Natural killer cell (primary cell): ENCODE measurements around the gene TEFM. TPM values are rescaled to one million over a fixed set of nuclear protein-coding genes. Genes with fewer than 3 reads are reported as not detected.

Experiments
- ATAC-seq, 3 donors: fragments of 150-1000 bp in 2 of 3; fragments of 200-7000 bp in 1 of 3; cut with Tn5 transposase; 1 replicate in 1 of 3; 2 replicates in 2 of 3; pipeline ENCODE4 v1.10.0; 2021; ENCODE audit warnings: mild to moderate bottlenecking in 2 of 3, moderate library complexity in 2 of 3
- DNase-seq, 2 donors: peaks; one replicate each; pipeline versions ENCODE4 v3.0.0 to v3.0.0-alpha.2; 2013 to 2021; ENCODE audit warnings: mixed read lengths in 1 of 2
- H3K27ac ChIP-seq: one replicate; pipeline ENCODE4 v1.5.1; 2013; ENCODE audit warnings: mild to moderate bottlenecking, low read length
- H3K27me3 ChIP-seq: one replicate; pipeline ENCODE4 v1.6.1; 2013; ENCODE audit warnings: low read length; ENCODE audit not compliant: control insufficient read depth, insufficient read depth
- H3K36me3 ChIP-seq: one replicate; pipeline ENCODE4 v1.6.1; 2013; ENCODE audit warnings: low read length; ENCODE audit not compliant: control insufficient read depth, insufficient read depth
- H3K4me1 ChIP-seq: one replicate; pipeline ENCODE4 v1.6.1; 2013; ENCODE audit warnings: low read length; ENCODE audit not compliant: control insufficient read depth, insufficient read depth
- H3K4me3 ChIP-seq: one replicate; pipeline ENCODE4 v1.5.1; 2013; ENCODE audit warnings: low read length
- H3K9me3 ChIP-seq: one replicate; pipeline ENCODE4 v1.6.1; 2013; ENCODE audit warnings: low read length; ENCODE audit not compliant: control insufficient read depth, insufficient read depth
- H3K27ac Mint-ChIP-seq, 2 donors: one replicate each; pipeline ENCODE4 v1.8.0; 2022; ENCODE audit warnings: mild to moderate bottlenecking in 2 of 2, mixed read lengths in 2 of 2, moderate library complexity in 1 of 2
- H3K27me3 Mint-ChIP-seq, 2 donors: one replicate each; pipeline ENCODE4 v1.8.0; 2022; ENCODE audit warnings: low read depth in 2 of 2, mixed read lengths in 2 of 2
- H3K36me3 Mint-ChIP-seq: one replicate; pipeline ENCODE4 v1.8.0; 2022; ENCODE audit warnings: mixed read lengths
- H3K4me1 Mint-ChIP-seq, 2 donors: one replicate each; pipeline ENCODE4 v1.8.0; 2022; ENCODE audit warnings: mixed read lengths in 2 of 2
- H3K4me3 Mint-ChIP-seq: one replicate; pipeline ENCODE4 v1.8.0; 2022; ENCODE audit warnings: mild to moderate bottlenecking, moderate library complexity, mixed read lengths
- H3K9me3 Mint-ChIP-seq, 2 donors: one replicate each; pipeline ENCODE4 v1.8.0; 2022; ENCODE audit warnings: mixed read lengths in 2 of 2
- WGBS: methylation state at CpG from one replicate; pipeline ENCODE4 v1.1.7; 2013; ENCODE audit warnings: missing lambda C conversion rate; ENCODE audit not compliant: insufficient coverage; 5-methylcytosine and 5-hydroxymethylcytosine counted together
- intact Hi-C: fragments of 100-400 bp; cut with micrococcal nuclease; formaldehyde crosslinking; loops from one replicate; pipeline ENCODE4 v1.14.2; 2022
- total RNA-seq, 4 donors: library from RNA; stranded (reverse); fragments of 120-200 nt in 1 of 4; gene quantifications; one replicate each; pipeline versions ENCODE4 v1.2.3 to v1.2.4, GENCODE V29; 2013 to 2022
- TF ChIP-seq, protein P1 (sequence below): fragments of 200-600 bp; IDR thresholded peaks from one replicate; pipeline ENCODE4 v1.8.0; 2022; ENCODE audit warnings: antibody characterized with exemption

TEFM gene
- 10 to 100 TPM in 2 of 3 donors, 1 to 10 TPM in 1; 6.3 to 12.9 (median 10.5) TPM for total RNA-seq
- 31.0 TPM for total RNA-seq (2013)

- intact Hi-C loops: no loop called here
- Mint-ChIP-seq H3K4me1 (peaks cover 29 to 34% of the 10 kb centered on the region in 2 donors), H3K9me3 (no peaks in the 10 kb centered on the region), H3K4me3 (peak within 1 kb of the TSS; percentile 98), H3K27me3 (no peaks in the 10 kb centered on the region), H3K36me3 (no peaks in the 10 kb centered on the region), H3K27ac (peak within 1 kb of the TSS; percentile 93 to 94)
- Histone ChIP-seq H3K9me3 (no peaks in the 10 kb centered on the region), H3K4me1 (peaks cover 20% of the 10 kb centered on the region), H3K4me3 (peak within 1 kb of the TSS; percentile 57), H3K27me3 (no peaks in the 10 kb centered on the region), H3K27ac (peak within 1 kb of the TSS; percentile 76), H3K36me3 (peaks cover 13% of the 10 kb centered on the region)
- peak; percentile 89 to 91 for DNase-seq
- TF ChIP-seq, protein P1, sequence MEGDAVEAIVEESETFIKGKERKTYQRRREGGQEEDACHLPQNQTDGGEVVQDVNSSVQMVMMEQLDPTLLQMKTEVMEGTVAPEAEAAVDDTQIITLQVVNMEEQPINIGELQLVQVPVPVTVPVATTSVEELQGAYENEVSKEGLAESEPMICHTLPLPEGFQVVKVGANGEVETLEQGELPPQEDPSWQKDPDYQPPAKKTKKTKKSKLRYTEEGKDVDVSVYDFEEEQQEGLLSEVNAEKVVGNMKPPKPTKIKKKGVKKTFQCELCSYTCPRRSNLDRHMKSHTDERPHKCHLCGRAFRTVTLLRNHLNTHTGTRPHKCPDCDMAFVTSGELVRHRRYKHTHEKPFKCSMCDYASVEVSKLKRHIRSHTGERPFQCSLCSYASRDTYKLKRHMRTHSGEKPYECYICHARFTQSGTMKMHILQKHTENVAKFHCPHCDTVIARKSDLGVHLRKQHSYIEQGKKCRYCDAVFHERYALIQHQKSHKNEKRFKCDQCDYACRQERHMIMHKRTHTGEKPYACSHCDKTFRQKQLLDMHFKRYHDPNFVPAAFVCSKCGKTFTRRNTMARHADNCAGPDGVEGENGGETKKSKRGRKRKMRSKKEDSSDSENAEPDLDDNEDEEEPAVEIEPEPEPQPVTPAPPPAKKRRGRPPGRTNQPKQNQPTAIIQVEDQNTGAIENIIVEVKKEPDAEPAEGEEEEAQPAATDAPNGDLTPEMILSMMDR: no peak
- peak; percentile 98 for ATAC-seq
- WGBS: under 1% methylated on average over 47 of the region's 47 CpGs
Observed at GRCh38 chr17:30906101-30906911, at the start of gene TEFM. Gene TEFM (minus strand): TSS chr17:30906238. CDS start chr17:30906198, 40 bp downstream.

- no peaks in the 10 kb centered on the region for H3K9me3 ChIP-seq
- peaks cover 36% of the 10 kb centered on the region for H3K4me1 ChIP-seq
- H3K36me3 ChIP-seq: no peaks in the 10 kb centered on the region
- H3K27ac ChIP-seq: no peak overlapping the region
- no peak overlapping the region for H3K4me3 ChIP-seq
- Mint-ChIP-seq H3K4me1 (no peaks in the 10 kb centered on the region), H3K36me3 (no peaks in the 10 kb centered on the region), H3K27ac (no peak overlapping the region), H3K27me3 (peaks cover 0 to 4% of the 10 kb centered on the region in 2 donors), H3K9me3 (no peaks in the 10 kb centered on the region), H3K4me3 (no peak overlapping the region)
- intact Hi-C loops: no loop called here
- 86% methylated on average over 6 of the region's 6 CpGs for WGBS
- DNase-seq (no peak), ATAC-seq (no peak)
- TF ChIP-seq, protein P1: no peak
- no peaks in the 10 kb centered on the region for H3K27me3 ChIP-seq
Observed at GRCh38 chr17:30954046-30954830, 48.2 kb upstream of the TEFM start.

DNA sequence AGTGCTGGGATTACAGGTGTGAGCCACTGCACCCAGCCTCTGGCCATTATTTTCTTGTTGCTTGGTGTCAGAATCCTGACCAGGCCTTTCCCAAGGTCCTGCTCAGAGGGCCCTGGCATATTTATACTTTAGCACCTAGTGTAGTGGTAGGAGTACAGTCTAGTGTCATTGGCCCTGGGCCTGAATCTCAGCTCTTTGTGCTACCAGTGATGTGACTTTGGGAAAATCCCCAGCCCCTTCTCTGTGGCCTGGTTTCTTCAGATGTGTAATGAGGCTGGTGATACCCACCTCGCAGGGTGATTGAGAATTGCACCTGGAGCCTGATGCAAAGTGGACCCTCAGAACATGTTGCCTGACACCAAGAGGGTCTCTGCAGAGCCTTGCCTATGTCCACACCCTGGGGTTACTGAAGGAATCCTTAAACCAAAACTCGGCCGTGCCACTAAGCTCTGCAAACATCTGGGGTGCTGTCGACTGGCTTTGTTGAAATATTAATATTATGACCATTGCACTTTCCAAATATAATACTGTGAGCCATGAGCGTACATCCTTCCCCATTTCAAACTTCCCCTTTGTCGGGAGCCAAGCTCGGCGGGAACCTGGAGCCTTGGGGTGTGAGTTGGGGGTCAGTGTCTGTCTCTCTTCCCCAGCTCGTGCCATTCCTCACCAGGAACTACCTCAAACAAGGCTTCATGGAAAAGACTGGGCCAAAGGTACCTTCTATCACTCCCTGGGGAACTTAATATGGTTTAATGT, 46.8 kb upstream of the TEFM start:
- TF ChIP-seq, protein P1: no peak
- no peak overlapping the region for H3K27ac Mint-ChIP-seq
- Histone ChIP-seq H3K36me3 (no peaks in the 10 kb centered on the region), H3K9me3 (no peaks in the 10 kb centered on the region), H3K4me3 (no peak overlapping the region), H3K27ac (peak overlapping the region; percentile 60), H3K4me1 (peaks cover 29% of the 10 kb centered on the region), H3K27me3 (no peaks in the 10 kb centered on the region)
- H3K36me3 Mint-ChIP-seq: no peaks in the 10 kb centered on the region
- no peaks in the 10 kb centered on the region for H3K27me3 Mint-ChIP-seq
- no peaks in the 10 kb centered on the region for H3K9me3 Mint-ChIP-seq
- intact Hi-C loops: no loop called here
- H3K4me3 Mint-ChIP-seq: no peak overlapping the region
- ATAC-seq (no peak), DNase-seq (no peak)
- 53% methylated on average over 3 of the region's 9 CpGs for WGBS
- H3K4me1 Mint-ChIP-seq: no peaks in the 10 kb centered on the region
